GM18519 (cell line): ENCODE data around the gene TOR3A.
"Not testable (repeated sequence)": the region's sequence is repeated elsewhere in the genome, so short reads cannot be mapped to it uniquely, and the experiment has no call there.

Experiments used
- ATAC-seq: cut with Tn5 transposase; IDR thresholded peaks from one replicate; pipeline ENCODE4 v1.9.1; 2021; ENCODE audit warnings: mild to moderate bottlenecking, moderate library complexity; ENCODE audit not compliant: unreplicated experiment, low FRiP score

The TOR3A gene

DNA sequence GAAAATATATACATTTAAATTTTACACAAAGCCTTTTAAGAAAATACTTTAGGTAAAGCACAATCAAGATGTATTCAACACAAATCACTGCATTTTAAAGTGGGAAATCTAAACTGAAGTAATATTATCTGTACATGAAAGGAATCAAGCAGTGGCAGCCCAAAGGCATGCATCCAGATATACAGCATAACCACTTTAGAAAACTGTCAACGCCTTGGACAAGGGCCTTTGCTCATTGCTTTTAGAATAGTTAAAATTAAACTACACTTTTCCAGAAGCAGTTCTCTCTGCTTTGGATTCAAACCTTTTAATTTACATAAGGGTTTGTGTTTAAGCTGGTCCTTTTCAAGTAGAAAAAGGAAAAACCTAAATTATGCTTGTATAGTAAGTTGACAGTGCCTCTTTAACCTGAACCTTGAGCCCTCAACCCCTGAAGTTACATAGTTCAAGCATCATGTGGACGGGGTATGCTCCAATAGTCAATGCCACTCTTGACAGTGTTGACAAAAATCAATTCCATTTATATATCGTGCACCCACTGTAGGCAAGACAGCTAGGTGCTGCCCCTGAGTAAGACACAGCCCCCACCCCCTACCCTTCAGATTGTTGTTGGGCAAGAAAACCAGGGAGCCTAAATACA, 22.9 kb downstream of the TOR3A start:
- no peak for ATAC-seq

DNA sequence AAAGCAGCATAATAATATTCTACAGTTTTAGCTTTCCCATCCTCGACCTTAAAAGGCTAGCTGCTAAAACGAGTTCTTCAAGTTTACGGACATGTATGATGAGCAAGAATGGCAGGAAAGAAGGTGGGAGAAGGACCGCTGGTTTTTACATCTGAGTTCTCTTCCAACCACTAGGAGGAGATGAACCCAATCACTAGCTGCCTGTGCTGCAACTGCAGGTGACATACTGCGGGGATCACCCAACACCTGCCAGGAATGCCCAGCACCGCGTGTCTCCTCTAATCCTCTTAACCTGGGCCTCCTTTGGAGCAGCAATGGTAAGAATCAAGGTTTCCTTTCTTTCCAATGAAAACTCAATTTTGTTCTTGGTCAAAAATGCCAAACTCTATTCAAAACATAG, 23.5 kb downstream of the TOR3A start:
- no peak for ATAC-seq

DNA sequence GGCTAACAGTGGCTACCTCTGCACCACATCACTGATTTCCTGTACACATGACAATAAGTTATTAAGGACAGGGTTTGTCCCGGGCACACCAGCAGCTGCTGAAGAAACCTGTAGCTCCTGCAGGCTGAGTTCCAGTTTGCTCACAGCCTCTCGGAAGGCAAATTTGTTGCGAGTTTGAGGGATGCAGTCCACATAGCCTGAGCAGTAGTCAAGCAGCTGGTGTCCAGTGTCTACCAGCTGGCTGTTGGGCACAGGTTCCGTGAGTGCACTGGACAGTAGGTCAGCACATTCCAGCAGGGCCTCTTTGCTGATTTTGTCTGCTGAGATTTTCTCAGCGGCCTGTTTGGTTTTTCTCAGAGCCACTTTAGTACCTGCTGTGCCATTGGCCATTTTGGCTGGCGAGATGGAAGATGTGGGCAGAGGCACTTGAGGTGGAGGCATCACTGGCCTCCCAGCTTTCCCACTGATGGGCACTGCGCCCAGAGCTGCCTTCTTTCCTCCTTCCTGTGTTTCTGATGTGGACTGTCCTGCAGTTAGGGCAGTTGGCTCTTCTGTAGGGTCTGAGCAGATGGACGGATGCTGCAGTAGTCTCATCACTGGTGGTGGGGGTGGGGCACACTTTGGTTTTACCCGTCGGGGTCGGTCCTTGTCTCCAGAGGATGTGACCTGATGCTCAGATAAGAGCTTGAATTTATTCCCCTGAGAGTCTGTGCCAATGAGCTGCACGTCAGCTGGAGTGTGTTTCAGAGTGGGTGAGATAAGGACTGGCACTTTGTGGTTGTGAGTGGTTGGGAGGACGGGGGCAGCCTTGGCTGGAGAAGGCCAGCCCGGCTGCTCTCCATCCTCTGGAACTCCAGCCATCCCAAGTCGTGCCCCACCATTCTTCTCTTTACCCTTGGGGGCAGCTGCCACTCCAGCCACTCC, 26.1 kb downstream of the TOR3A start:
- no peak for ATAC-seq

DNA sequence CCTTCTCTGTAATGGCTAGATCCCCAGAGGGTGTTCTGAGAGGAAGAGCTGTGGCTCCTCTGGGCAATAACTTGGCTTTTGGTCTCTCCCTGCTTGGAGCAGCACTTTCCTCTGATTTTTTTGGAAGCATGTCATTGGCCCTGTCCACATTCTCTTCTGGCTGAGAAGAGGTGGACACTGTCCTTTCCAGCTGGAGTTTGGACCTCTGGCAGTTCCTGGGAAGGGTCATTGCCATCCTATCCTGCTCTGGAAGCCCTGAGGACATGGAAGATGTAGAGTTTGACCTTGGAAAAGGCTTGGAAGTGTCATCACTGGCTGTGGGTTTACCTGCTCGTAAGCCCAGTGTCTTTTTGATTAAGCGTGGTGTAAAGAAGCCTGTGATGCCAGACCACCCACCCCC, 26.8 kb downstream of the TOR3A start:
- no peak for ATAC-seq

DNA sequence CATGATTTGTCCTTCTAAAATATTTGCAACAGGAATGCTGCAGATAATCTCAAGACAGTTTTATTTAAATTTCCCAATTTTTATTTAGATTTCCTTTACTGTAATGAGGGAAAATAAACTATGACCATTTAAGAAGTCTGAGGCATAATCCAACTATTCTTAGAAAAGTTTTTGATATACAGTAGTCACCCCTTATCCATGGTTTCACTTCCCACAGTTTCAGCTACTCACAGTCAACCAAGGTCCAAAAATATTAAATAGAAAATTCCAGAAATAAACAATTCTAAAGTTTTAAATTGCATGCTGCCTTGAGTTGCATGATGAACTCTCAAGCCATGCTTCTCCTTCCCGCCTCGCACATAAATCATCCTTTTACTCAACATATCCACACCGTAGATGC, 33.3 kb downstream of the TOR3A start:
- no peak for ATAC-seq

DNA sequence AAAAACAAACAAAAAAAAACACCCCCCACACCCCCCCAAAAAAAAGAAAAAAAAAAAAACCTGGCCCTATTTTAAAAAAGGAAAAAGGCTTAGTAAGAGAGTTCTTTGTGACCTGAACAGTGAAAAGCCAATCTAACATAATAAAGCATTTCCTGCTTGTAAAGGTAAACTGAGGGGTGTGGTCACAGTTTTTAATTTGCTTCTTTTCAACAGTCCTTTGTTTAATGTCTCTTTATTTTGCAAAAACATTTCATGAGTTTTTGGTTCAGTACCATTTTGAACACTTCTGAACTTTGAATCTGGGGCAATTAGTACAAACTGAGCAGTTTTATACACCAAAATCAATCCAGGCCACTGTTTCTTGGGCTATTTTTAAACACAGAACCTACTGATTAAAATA, 37.6 kb downstream of the TOR3A start:
- no peak for ATAC-seq

DNA sequence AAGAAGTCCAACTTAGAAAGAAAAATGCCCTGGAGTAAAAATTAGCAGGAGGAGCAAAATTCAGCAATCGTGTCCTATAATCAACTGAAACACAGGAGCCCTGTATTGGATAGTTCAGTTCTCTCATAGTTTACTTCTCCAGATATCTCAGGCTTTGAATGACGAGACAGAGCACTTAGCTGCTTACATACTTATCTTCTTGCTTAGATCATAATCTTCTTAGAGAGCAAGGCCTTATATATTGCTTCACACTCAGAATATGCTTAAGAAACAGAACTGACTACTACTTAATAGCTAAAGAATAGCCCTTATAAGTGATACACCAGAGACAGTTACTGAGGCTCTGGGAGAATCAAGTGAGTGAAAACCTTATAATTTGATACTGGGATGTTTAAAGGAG, 38.9 kb downstream of the TOR3A start:
- ATAC-seq: no peak

DNA sequence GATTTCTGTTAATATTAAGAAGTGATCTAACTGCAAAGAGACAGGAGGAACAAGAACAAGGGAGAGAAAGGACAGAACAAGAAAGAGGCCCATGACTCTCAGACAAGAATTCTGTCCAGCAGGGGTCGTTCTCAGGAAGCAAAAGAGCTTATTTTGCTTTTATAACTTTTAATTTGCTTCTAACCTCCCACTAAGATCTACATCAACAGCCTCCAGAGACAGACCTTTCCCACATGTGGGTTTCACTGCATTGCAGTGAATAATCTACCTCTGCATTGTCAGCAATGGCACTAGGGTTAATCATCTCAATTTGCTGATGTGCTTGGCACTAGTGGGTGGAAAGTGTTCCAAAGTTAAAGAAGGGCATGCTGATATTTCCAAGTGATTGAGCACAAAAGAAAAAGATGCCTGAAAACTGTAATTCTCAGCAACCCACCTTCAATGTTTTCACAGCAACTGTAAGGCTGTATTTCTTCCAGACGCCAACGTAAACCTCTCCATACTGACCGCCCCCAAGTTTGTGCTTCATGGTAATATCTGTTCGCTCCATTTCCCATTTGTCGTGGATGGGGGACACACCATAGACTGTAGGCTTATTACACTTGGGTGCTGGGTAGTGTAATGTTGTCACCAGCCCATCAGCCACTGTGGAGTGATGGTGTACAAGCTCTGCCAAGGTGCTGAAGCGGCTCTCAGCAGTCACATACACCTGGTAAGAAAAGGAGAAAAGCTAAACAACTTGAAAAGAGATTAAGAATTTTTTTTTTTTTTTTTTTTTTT, 39.5 kb downstream of the TOR3A start:
- ATAC-seq: no peak

DNA sequence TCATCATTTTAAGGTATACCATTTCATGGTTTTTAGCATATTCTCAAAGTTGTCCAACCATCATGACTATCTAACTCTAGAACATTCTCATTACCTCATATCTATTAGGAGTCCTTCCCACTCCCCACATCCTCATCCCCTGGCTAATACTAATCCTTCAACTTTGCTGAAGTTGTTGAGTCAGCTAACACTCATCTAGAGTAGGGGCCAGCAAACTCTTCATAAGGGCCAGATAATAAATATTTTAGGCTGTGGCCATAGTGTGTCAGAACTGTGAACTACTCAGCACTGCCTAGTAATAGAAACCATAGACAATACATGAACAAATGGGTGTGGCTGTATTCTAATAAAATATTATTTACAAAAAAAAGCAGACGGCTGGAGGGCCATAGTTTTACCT, 43.0 kb downstream of the TOR3A start:
- no peak for ATAC-seq

DNA sequence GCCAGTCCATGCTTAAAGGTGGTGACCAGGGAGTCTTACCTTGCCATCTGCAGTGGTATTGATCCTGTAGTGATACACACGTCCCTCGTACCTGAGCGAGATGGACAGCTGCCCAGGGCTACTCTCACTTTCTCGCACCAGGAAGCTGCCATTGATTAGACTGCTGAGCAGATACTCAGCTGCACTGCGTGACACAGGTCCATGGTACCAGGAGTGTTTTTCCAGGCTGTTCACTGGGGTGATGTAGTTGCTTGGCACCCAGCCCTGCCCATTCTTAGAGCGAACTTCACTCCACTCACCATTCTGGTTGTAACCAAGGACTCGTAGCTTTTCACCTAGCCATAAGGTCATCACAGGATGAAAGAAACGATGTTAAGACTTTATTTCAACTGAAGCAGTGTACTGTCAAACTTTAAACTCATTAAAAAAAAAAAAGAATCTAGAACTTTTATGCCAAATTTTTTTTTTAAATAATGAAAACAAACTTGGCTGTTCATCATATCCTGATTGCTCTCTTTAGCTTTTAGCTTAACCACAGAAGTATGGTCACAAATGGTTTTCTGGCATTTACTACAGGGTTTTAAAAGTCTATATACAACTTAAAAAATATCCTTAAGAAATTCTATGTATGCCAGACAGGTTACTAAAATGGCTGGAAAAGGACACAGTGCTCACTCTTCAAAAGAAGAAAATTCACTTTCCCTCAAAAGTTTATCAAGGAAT, 44.6 kb downstream of the TOR3A start:
- ATAC-seq: no peak

DNA sequence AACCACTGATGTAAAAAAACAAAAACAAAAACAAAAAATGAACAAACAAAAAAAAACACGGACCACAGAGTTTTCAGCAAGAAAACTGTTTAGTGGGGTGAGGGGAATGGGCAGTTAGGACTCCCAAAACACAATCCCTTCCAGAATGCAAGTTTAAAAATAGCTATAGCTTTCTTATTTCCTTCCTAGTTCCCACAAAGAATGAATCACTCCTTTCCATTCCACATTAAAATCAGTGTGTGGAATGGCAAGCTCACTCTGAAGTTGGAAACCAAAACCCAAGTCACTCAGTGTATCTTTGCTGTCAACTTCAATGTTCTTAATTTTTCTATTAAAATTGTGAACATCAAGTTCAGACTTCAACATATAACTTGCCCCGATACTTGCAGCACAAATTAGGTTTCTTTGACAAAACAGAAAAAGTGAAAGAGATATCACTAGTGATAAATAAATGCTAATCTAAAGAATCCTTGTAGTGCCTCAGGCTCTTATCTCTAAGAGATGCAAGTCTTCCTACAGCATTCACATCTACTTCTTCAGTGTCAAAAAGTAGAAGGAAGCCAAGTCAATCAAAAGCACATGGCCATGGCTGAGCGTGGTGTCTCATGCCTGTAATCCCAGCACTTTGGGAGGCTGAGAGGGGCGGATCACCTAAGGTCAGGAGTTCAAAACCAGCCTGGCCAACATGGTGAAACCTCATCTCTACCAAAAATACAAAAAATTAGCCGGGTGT, 45.5 kb downstream of the TOR3A start:
- ATAC-seq: no peak

DNA sequence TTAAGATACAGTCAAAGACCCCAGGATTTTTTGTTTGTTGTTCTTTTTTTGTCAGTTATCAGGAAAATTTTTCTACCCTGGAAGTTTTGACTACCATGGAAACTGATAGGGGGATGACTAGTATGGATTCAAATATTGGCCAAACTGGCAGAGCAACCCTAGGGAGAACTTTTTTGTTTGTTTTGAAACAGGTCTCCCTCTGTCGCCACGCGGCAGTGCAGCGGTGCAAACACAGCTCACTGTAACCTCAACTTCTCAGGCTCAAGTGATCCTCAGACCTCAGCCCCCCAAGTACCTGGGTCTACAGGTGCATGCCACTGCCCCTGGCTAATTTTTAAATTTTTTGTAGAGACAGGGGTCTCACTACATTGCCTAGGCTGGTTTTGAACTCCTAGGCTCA, 46.6 kb downstream of the TOR3A start:
- ATAC-seq: no peak

DNA sequence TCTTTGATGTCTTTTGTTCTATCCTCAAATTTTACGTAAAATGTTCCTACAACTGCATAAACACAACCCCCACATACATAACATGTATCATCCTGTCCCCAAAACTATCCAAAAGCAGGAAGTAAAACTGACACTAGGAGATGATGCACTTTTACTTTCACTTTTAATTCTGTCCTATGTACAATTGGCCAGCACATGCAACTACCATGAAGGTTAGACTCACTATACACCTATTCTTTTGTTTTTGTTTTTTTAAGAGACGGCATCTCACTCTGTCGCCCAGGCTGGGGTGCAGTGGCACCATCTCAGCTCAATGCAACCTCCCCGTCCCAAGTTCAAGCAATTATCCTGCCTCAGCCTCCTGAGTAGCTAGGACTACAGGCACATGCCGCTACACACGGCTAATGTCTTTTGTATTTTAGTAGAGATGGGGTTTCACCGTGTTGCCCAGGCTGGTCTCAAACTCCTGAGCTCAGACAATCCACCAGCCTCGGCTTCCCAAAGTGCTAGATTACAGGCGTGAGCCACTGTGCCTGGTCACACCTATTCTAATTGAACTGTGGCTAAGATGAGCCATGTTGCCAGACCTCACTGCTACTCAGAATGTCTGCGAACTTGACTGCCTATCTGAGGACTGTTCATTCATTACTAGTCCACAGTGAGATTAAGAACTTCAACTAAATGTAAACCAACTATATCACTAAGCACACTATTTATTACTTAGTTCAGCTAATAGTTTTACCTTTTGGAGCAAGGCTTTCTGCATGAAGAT, 48.0 kb downstream of the TOR3A start:
- ATAC-seq: peak; percentile 96

DNA sequence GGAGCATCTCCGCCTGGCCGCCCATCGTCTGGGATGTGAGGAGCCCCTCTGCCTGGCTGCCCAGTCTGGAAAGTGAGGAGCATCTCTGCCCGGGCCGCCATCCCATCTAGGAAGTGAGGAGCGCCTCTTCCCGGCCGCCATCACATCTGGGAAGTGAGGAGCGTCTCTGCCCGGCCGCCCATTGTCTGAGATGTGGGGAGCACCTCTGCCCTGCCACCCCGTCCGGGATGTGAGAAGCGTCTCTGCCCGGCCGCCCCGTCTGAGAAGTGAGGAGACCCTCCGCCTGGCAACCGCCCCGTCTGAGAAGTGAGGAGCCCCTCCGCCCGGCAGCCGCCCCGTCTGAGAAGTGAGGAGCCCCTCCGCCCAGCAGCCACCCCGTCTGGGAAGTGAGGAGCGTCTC, 53.3 kb downstream of the TOR3A start:
- ATAC-seq: not testable (repeated sequence)

DNA sequence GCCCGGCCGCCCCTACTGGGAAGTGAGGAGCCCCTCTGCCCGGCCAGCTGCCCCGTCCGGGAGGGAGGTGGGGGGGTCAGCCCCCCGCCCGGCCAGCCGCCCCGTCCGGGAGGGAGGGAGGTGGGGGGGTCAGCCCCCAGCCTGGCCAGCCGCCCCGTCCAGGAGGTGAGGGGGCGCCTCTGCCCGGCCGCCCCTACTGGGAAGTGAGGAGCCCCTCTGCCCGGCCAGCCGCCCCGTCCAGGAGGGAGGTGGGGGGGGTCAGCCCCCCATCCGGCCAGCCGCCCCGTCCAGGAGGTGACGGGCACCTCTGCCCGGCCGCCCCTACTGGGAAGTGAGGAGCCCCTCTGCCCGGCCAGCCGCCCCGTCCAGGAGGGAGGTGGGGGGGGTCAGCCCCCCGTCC, 53.8 kb downstream of the TOR3A start:
- ATAC-seq: not testable (repeated sequence)

DNA sequence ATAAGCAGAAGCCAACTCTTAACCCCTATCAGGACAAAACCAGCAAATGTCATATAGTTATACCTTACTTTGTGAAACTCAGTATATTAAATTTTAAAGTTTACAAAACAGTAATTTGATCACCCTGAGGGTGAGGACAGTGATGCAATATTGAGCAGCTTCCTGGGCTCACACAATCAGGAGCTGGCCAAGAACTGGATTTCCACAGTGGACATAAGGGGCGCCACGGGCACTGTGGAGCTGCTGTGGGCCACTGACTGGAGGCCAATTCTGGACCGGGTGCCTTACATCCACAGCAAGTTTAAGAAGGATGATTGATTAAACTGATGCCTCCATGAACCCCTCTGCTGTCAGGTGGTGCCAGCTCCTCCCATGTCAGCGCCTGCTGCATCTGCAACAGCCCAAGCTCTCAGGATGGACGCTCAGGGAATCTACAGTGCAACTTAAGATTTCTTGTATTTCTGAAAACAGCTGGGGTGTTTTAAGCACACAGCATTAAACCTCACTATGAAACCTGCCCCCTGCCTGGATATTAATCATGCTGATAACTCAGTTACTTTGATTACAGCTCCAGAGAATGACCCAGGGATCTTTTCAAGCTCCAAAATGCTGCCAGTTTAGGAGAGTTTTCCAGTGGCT, 55.9 kb downstream of the TOR3A start:
- ATAC-seq: no peak

DNA sequence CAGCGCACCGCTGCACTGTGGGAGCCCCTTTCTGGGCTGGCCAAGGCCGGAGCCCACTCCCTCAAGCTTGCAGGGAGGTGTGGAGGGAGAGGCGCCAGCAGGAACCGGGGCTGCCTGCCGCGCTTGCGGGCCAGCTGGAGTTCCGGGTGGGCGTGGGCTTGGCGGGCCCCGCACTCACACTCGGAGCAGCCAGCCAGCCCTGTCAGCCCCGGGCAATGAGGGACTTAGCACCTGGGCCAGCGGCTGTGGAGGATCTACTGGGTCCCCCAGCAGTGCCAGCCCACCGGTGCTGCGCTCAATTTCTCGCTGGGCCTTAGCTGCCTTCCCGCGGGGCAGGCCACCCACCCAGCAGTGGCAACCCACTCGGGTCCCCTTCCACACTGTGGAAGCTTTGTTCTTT, 56.9 kb downstream of the TOR3A start:
- ATAC-seq: not testable (repeated sequence)

DNA sequence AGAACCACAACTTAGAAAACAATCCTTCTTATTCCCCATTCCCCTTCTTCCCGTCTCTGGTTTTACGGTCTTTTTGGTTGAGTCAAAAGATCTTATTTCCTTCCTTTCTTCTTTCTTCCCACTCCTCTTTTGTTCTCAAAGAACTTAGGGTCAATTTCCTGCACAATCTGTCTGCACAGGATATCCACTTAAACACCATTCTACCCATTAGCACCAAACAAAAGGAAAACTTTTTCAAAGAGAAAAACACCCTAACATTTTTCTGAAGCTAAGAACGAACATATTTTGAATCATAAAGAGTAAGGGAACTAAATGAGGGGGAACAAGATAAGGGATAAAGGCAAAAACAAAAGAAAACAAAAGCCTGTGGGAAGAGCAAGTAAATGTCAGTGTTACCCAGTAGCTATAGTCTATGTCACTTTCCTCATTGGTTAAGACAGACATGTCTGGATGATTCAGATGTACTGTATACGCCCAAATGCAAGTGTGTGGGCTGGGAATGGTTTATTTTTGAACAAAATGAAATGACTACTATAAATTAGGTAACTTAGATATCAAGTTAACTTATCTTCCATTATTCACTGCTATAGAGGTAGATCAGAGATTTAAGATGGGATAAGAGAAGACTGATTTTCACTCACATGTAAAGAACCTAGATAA, 59.9 kb downstream of the TOR3A start:
- no peak for ATAC-seq
